ENCODE measurements around the gene HOXA10. TPM values are rescaled to one million over a fixed set of nuclear protein-coding genes. Genes with fewer than 3 reads are reported as not detected.
A peak's percentile ranks its signal among the peaks of the same experiment; 100 is the strongest.

The HOXA10 gene
- total RNA-seq, 1 experiment from 2014 or later, result 19.6 TPM

DNA sequence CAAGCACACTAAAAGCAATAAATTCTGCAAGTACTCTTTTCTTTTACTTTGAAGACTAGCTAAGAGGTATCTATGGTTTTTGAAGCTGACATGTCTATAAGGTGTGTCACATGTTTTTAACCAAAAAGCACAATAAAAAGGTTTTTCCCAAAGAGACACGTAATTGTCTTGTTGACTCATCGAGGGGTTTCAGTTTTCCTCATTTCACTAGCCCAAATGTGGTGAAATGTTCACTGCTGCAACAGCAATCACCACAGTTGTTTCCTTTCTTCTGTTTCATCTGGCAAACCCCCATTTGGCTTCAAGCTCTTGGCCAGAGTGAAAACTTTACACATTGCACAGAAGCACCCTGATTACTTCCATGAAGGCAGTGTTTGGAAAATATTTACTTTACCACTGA lies 39.7 kb downstream of the HOXA10 start:
- peak overlapping the region; percentile 55; the same call in 1 of the 2 replicates for H3K9ac ChIP-seq (ENCODE audit: low read length)
- intact Hi-C loops (cut with micrococcal nuclease), result no loop called here
- no peaks in the 10 kb centered on the region for H3K36me3 ChIP-seq (ENCODE audit: control insufficient read depth in 1 of 2, insufficient read depth in 2 of 2, low read length in 2 of 2)
- no peaks in the 10 kb centered on the region for H4K20me1 ChIP-seq (ENCODE audit: insufficient read depth)
- H3K4me1 ChIP-seq (ENCODE audit: control insufficient read depth in 1 of 2, insufficient read depth in 2 of 2, low read length in 2 of 2), result peaks cover 41 to 81% of the 10 kb centered on the region in 2 experiments
- ChIA-PET POLR2A (no interaction called here), RAD21 (ENCODE audit: low non-redundant PET in 1 of 2, low total read pairs in 2 of 2, uncharacterized antibody in 2 of 2, unreplicated experiment in 2 of 2) (interaction anchor here in 1 of 2 experiments (1.2 kb wide), 1 partner anchor 19 kb away, joined by 4 read pairs; no protein-coding TSS in a partner anchor), CTCF (interaction anchor here (0.9 to 1.3 kb wide), 2 partner anchors 27 to 280 kb away, joined by 3 read pairs; no protein-coding TSS in a partner anchor)
- peak overlapping the region in 1 of 2 experiments; percentile 22; a peak in 1 of 4 replicates for H3K4me3 ChIP-seq (replicated peaks in 1 of 2; ENCODE audit: low read depth in 1 of 2, low read length in 2 of 2)
- H3K9me2 ChIP-seq (ENCODE audit: insufficient read depth), result no peaks in the 10 kb centered on the region
- no peak for DNase-seq (ENCODE audit: low read depth, low spot score)
- TF ChIP-seq, protein P1, sequence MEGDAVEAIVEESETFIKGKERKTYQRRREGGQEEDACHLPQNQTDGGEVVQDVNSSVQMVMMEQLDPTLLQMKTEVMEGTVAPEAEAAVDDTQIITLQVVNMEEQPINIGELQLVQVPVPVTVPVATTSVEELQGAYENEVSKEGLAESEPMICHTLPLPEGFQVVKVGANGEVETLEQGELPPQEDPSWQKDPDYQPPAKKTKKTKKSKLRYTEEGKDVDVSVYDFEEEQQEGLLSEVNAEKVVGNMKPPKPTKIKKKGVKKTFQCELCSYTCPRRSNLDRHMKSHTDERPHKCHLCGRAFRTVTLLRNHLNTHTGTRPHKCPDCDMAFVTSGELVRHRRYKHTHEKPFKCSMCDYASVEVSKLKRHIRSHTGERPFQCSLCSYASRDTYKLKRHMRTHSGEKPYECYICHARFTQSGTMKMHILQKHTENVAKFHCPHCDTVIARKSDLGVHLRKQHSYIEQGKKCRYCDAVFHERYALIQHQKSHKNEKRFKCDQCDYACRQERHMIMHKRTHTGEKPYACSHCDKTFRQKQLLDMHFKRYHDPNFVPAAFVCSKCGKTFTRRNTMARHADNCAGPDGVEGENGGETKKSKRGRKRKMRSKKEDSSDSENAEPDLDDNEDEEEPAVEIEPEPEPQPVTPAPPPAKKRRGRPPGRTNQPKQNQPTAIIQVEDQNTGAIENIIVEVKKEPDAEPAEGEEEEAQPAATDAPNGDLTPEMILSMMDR (IDR thresholded peaks at IDR 0.05 in 2 of 3, conservative IDR thresholded peaks at IDR 0.05 in 1 of 3; ENCODE audit: borderline replicate concordance in 1 of 3, insufficient read depth in 1 of 3, low read depth in 2 of 3, low read length in 2 of 3), result no peak
- TF ChIP-seq CEBPB (IDR thresholded peaks at IDR 0.05; ENCODE audit: low read depth) (peak; percentile 63), SP1 (IDR thresholded peaks at IDR 0.05; ENCODE audit: low read depth) (peak; percentile 44), ZNF274 (IDR thresholded peaks at IDR 0.05; ENCODE audit: low read depth, low read length) (no peak), FOSL1 (IDR thresholded peaks at IDR 0.05; ENCODE audit: low read depth) (peak; percentile 37), JUND (IDR thresholded peaks at IDR 0.05) (peak; percentile 56)
- H3K27ac ChIP-seq (ENCODE audit: low read depth, low read length), result peak overlapping the region; percentile 5; the same call in 1 of the 2 replicates
- no peak for ATAC-seq
- no peaks in the 10 kb centered on the region for H3K27me3 ChIP-seq (ENCODE audit: insufficient read depth, low read length)
- BruUV-seq (replicated peaks), result no TSS peak
- H3K4me2 ChIP-seq (ENCODE audit: low read length), result peak overlapping the region; percentile 83
- no peaks in the 10 kb centered on the region for H3K9me3 ChIP-seq (ENCODE audit: control insufficient read depth in 1 of 2, insufficient read depth in 1 of 2, low read depth in 1 of 2, low read length in 2 of 2)
- no peaks in the 10 kb centered on the region for H3K79me2 ChIP-seq (ENCODE audit: insufficient read depth, low read length)
- no peak overlapping the region for H2AFZ ChIP-seq (ENCODE audit: low read depth, low read length, poor library complexity, severe bottlenecking)
